ENCODE measurements around the gene C2orf69. TPM values are rescaled to one million over a fixed set of nuclear protein-coding genes. Genes with fewer than 3 reads are reported as not detected.

Gene C2orf69
- total and polyA plus RNA-seq, 2 of the 13 experiments (the other 11 are each of a cell fraction or from before 2014, with no cell fraction given) = 4.8 to 19.3 TPM

DNA sequence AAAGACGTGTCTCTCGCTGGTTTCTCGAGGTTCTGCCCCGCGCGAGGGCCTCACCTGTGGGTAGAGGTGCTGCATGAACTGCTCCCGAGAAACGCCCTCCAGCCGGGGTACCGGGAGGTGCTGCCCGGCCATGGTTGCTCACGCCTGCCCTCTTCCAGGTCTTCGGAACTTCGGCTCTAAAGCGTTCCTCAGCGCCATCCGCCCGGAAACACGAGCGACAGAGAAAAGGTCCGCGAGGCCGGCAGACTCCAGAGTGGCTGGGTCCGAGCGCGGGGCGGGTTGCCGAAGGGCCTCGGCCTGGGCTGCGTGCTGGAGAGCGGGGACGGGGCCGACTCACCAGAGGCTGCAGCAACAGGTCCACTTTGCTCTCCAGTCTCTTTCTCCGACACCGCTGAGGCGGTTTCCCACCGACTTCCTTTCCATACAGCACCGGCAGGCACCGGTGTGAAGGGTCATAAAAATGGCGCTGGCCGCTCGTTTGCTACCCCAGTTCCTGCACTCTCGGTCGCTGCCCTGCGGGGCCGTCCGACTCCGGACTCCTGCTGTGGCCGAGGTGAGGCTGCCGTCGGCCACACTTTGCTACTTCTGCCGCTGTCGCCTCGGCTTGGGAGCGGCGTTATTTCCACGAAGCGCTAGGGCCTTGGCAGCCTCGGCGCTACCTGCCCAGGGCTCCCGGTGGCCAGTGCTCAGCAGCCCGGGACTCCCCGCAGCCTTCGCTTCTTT lies 44.4 kb downstream of the C2orf69 start, which contains the start of the genes MAIP1 and TYW5 (continued):
- TF ChIP-seq ZNF737 (CRISPR knock-in tag; IDR thresholded peaks at IDR 0.05; ENCODE audit: borderline replicate concordance) (peak; percentile 81; the same call in 1 of the 2 replicates), HNRNPLL (IDR thresholded peaks at IDR 0.05; ENCODE audit: low read depth, low read length, poor library complexity, severe bottlenecking) (peak; percentile 87), MXI1 (IDR thresholded peaks at IDR 0.05; ENCODE audit: borderline replicate concordance, low read depth, low read length) (peak; percentile 78; the same call in 2 of the 3 replicates), ZMYM3 (CRISPR knock-in tag; IDR thresholded peaks at IDR 0.05) (peak; percentile 81), ZBTB21 (CRISPR knock-in tag; IDR thresholded peaks at IDR 0.05) (no peak; the same call in 1 of the 2 replicates), ZNF530 (CRISPR knock-in tag; IDR thresholded peaks at IDR 0.05; ENCODE audit: low read depth) (peak; percentile 67; the same call in 1 of the 2 replicates), PPARG (CRISPR knock-in tag; conservative IDR thresholded peaks at IDR 0.05) (peak; percentile 87), ELF1 (CRISPR knock-in tag; IDR thresholded peaks at IDR 0.05) (peak; percentile 81), KLF12 (CRISPR knock-in tag; IDR thresholded peaks at IDR 0.05; ENCODE audit: borderline replicate concordance) (no peak), ZNF468 (CRISPR knock-in tag; IDR thresholded peaks at IDR 0.05) (peak; percentile 90; the same call in 1 of the 2 replicates), ZNF24 (IDR thresholded peaks at IDR 0.05) (peak; percentile 80), SIX1 (CRISPR knock-in tag; IDR thresholded peaks at IDR 0.05; ENCODE audit: borderline replicate concordance) (no peak; the same call in 1 of the 2 replicates), ZNF367 (CRISPR knock-in tag; IDR thresholded peaks at IDR 0.05; ENCODE audit: borderline replicate concordance) (0 out of 2 replicates have a peak, but pooled peaks have one; percentile 28), MTA1 (CRISPR knock-in tag; IDR thresholded peaks at IDR 0.05; ENCODE audit: borderline replicate concordance) (peak; percentile 68; the same call in 1 of the 2 replicates), SIN3A (IDR thresholded peaks at IDR 0.05; ENCODE audit: borderline replicate concordance, low read depth, low read length) (peak; percentile 92)
- TF ChIP-seq, protein P1, sequence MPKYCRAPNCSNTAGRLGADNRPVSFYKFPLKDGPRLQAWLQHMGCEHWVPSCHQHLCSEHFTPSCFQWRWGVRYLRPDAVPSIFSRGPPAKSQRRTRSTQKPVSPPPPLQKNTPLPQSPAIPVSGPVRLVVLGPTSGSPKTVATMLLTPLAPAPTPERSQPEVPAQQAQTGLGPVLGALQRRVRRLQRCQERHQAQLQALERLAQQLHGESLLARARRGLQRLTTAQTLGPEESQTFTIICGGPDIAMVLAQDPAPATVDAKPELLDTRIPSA (CRISPR knock-in tag; IDR thresholded peaks at IDR 0.05; ENCODE audit: borderline replicate concordance) = peak; percentile 91; the same call in 1 of the 2 replicates
- TF ChIP-seq, protein P2, sequence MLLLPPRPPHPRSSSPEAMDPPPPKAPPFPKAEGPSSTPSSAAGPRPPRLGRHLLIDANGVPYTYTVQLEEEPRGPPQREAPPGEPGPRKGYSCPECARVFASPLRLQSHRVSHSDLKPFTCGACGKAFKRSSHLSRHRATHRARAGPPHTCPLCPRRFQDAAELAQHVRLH (CRISPR knock-in tag; IDR thresholded peaks at IDR 0.05; ENCODE audit: borderline replicate concordance, low read depth) = peak; percentile 72; the same call in 1 of the 2 replicates
- TF ChIP-seq, protein P3, sequence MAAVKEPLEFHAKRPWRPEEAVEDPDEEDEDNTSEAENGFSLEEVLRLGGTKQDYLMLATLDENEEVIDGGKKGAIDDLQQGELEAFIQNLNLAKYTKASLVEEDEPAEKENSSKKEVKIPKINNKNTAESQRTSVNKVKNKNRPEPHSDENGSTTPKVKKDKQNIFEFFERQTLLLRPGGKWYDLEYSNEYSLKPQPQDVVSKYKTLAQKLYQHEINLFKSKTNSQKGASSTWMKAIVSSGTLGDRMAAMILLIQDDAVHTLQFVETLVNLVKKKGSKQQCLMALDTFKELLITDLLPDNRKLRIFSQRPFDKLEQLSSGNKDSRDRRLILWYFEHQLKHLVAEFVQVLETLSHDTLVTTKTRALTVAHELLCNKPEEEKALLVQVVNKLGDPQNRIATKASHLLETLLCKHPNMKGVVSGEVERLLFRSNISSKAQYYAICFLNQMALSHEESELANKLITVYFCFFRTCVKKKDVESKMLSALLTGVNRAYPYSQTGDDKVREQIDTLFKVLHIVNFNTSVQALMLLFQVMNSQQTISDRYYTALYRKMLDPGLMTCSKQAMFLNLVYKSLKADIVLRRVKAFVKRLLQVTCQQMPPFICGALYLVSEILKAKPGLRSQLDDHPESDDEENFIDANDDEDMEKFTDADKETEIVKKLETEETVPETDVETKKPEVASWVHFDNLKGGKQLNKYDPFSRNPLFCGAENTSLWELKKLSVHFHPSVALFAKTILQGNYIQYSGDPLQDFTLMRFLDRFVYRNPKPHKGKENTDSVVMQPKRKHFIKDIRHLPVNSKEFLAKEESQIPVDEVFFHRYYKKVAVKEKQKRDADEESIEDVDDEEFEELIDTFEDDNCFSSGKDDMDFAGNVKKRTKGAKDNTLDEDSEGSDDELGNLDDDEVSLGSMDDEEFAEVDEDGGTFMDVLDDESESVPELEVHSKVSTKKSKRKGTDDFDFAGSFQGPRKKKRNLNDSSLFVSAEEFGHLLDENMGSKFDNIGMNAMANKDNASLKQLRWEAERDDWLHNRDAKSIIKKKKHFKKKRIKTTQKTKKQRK (IDR thresholded peaks at IDR 0.05; ENCODE audit: low read length) = no peak
- TF ChIP-seq, protein P4, sequence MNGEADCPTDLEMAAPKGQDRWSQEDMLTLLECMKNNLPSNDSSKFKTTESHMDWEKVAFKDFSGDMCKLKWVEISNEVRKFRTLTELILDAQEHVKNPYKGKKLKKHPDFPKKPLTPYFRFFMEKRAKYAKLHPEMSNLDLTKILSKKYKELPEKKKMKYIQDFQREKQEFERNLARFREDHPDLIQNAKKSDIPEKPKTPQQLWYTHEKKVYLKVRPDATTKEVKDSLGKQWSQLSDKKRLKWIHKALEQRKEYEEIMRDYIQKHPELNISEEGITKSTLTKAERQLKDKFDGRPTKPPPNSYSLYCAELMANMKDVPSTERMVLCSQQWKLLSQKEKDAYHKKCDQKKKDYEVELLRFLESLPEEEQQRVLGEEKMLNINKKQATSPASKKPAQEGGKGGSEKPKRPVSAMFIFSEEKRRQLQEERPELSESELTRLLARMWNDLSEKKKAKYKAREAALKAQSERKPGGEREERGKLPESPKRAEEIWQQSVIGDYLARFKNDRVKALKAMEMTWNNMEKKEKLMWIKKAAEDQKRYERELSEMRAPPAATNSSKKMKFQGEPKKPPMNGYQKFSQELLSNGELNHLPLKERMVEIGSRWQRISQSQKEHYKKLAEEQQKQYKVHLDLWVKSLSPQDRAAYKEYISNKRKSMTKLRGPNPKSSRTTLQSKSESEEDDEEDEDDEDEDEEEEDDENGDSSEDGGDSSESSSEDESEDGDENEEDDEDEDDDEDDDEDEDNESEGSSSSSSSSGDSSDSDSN (CRISPR knock-in tag; IDR thresholded peaks at IDR 0.05) = peak; percentile 100

Measured in HepG2 (cell line).